ENCODE data around the gene SNU13. TPM values are rescaled to one million over a fixed set of nuclear protein-coding genes. Genes with fewer than 3 reads are reported as not detected.
"Not testable (repeated sequence)": the region's sequence is repeated elsewhere in the genome, so short reads cannot be mapped to it uniquely, and the experiment has no call there.

Gene SNU13
- total RNA-seq, 1 experiment from 2014 or later: 140 TPM

DNA sequence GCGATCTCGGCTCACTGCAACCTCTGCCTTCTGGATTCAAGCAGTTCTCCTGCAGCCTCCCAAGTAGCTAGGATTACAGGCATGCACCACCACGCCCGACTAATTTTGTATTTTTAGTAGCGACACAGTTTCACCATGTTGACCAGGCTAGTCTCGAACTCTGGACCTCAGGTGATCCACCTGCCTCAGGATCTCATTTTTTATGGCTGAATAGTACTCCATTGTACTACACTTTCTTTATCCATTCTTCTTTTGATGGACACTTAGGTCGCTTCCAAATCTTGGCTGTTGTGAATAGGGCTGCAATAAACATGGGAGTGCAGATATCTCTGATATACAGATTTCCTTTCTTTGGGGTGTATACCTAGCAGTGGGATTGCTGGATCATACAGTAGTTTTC lies 46.8 kb downstream of the SNU13 start:
- H3K36me3 ChIP-seq (replicated peaks; ENCODE audit: control insufficient read depth, insufficient read depth, low read length): peaks cover 41% of the 10 kb centered on the region
- H3K4me3 ChIP-seq (ENCODE audit: insufficient read depth, low read depth, low read length): no peak overlapping the region
- no peaks in the 10 kb centered on the region for H3K27me3 ChIP-seq (ENCODE audit: control insufficient read depth, insufficient read depth, low read length)
- DNase-seq: no peak

- Histone ChIP-seq H3K36me3 (replicated peaks; ENCODE audit: control insufficient read depth, insufficient read depth, low read length) (peaks cover 56% of the 10 kb centered on the region), H3K27me3 (ENCODE audit: control insufficient read depth, insufficient read depth, low read length) (no peaks in the 10 kb centered on the region), H3K4me3 (ENCODE audit: insufficient read depth, low read depth, low read length) (no peak overlapping the region)
- no peak for DNase-seq
These were observed 49.9 kb downstream of the SNU13 start for GRCh38 chr22:41638748-41639147.

- DNase-seq: no peak
- no peaks in the 10 kb centered on the region for H3K27me3 ChIP-seq (ENCODE audit: control insufficient read depth, insufficient read depth, low read length)
- no peak overlapping the region for H3K4me3 ChIP-seq (ENCODE audit: insufficient read depth, low read depth, low read length)
- peaks cover 56% of the 10 kb centered on the region for H3K36me3 ChIP-seq (replicated peaks; ENCODE audit: control insufficient read depth, insufficient read depth, low read length)
These were observed 50.5 kb downstream of the SNU13 start for GRCh38 chr22:41638124-41638523.

GRCh38 chr22:41637623-41638022 lies 51.0 kb downstream of the SNU13 start:
- not testable (repeated sequence) for H3K4me3 ChIP-seq (ENCODE audit: insufficient read depth, low read depth, low read length); H3K27me3 ChIP-seq (ENCODE audit: control insufficient read depth, insufficient read depth, low read length); DNase-seq
- H3K36me3 ChIP-seq (replicated peaks; ENCODE audit: control insufficient read depth, insufficient read depth, low read length): peaks cover 54% of the 10 kb centered on the region

GRCh38 chr22:41636467-41636866 lies 52.2 kb downstream of the SNU13 start:
- Histone ChIP-seq H3K4me3 (ENCODE audit: insufficient read depth, low read depth, low read length) (no peak overlapping the region), H3K27me3 (ENCODE audit: control insufficient read depth, insufficient read depth, low read length) (no peaks in the 10 kb centered on the region), H3K36me3 (replicated peaks; ENCODE audit: control insufficient read depth, insufficient read depth, low read length) (peaks cover 52% of the 10 kb centered on the region)
- no peak for DNase-seq

- not testable (repeated sequence) for DNase-seq; H3K4me3 ChIP-seq (ENCODE audit: insufficient read depth, low read depth, low read length); H3K27me3 ChIP-seq (ENCODE audit: control insufficient read depth, insufficient read depth, low read length)
- peaks cover 48% of the 10 kb centered on the region for H3K36me3 ChIP-seq (replicated peaks; ENCODE audit: control insufficient read depth, insufficient read depth, low read length)
These were observed 54.1 kb downstream of the SNU13 start for GRCh38 chr22:41634610-41635009.

DNA sequence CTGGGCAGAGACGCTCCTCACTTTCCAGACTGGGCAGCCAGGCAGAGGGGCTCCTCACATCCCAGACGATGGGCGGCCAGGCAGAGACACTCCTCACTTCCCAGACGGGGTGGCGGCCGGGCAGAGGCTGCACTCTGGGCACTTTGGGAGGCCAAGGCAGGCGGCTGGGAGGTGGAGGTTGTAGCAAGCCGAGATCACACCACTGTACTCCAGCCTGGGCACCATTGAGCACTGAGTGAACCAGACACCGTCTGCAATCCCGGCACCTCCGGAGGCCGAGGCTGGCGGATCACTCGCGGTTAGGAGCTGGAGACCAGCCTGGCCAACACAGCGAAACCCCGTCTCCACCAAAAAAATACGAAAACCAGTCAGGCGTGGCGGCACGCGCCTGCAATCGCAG lies 57.1 kb downstream of the SNU13 start:
- DNase-seq; H3K4me3 ChIP-seq (ENCODE audit: insufficient read depth, low read depth, low read length); H3K27me3 ChIP-seq (ENCODE audit: control insufficient read depth, insufficient read depth, low read length): not testable (repeated sequence)
- peaks cover 43% of the 10 kb centered on the region for H3K36me3 ChIP-seq (replicated peaks; ENCODE audit: control insufficient read depth, insufficient read depth, low read length)

- not testable (repeated sequence) for DNase-seq; H3K27me3 ChIP-seq (ENCODE audit: control insufficient read depth, insufficient read depth, low read length); H3K4me3 ChIP-seq (ENCODE audit: insufficient read depth, low read depth, low read length)
- peaks cover 38% of the 10 kb centered on the region for H3K36me3 ChIP-seq (replicated peaks; ENCODE audit: control insufficient read depth, insufficient read depth, low read length)
These were observed 57.6 kb downstream of the SNU13 start for GRCh38 chr22:41631115-41631514.

- no peak overlapping the region for H3K4me3 ChIP-seq (ENCODE audit: insufficient read depth, low read depth, low read length)
- no peaks in the 10 kb centered on the region for H3K27me3 ChIP-seq (ENCODE audit: control insufficient read depth, insufficient read depth, low read length)
- DNase-seq: no peak
- peaks cover 37% of the 10 kb centered on the region for H3K36me3 ChIP-seq (replicated peaks; ENCODE audit: control insufficient read depth, insufficient read depth, low read length)
These were observed 63.1 kb downstream of the SNU13 start for GRCh38 chr22:41625577-41625976.

Other genes with a start within 250 kb of the SNU13 start
- 31.7 and 33.1 TPM in 2 replicates for gene TOB2, start 242.1 kb downstream of the SNU13 start, total RNA-seq (2014; rRNA removed; shearing (Covaris generic))
- 111 and 115 TPM in 2 replicates for gene PHF5A, start 220.2 kb downstream of the SNU13 start, total RNA-seq (2014; rRNA removed; shearing (Covaris generic))
- gene ACO2, start 219.8 kb downstream of the SNU13 start, total RNA-seq (2014; rRNA removed; shearing (Covaris generic)): 101 and 103 TPM in 2 replicates
- gene POLR3H, start 144.4 kb downstream of the SNU13 start, total RNA-seq (2014; rRNA removed; shearing (Covaris generic)): 8.5 and 9.5 TPM in 2 replicates
- 0.78 and 2.2 TPM in 2 replicates for gene CSDC2, start 127.9 kb downstream of the SNU13 start, total RNA-seq (2014; rRNA removed; shearing (Covaris generic))
- 5.6 and 7.7 TPM in 2 replicates for gene PMM1, start 99.0 kb downstream of the SNU13 start, total RNA-seq (2014; rRNA removed; shearing (Covaris generic))
- 21.4 and 29.4 TPM in 2 replicates for gene DESI1, start 67.8 kb downstream of the SNU13 start, total RNA-seq (2014; rRNA removed; shearing (Covaris generic))
- 658 and 684 TPM in 2 replicates for gene XRCC6, start 67.6 kb downstream of the SNU13 start, total RNA-seq (2014; rRNA removed; shearing (Covaris generic))
- not detected in 2 replicates for gene MEI1, start 10.6 kb upstream of the SNU13 start, total RNA-seq (2014; rRNA removed; shearing (Covaris generic))
- gene CCDC134, start 111.8 kb upstream of the SNU13 start, total RNA-seq (2014; rRNA removed; shearing (Covaris generic)): 17.0 and 19.3 TPM in 2 replicates
- 93.8 and 118 TPM in 2 replicates for gene SREBF2, start 144.2 kb upstream of the SNU13 start, total RNA-seq (2014; rRNA removed; shearing (Covaris generic))
- gene SHISA8, start 226.2 kb upstream of the SNU13 start, total RNA-seq (2014; rRNA removed; shearing (Covaris generic)): 3.2 TPM in 2 replicates
- 1.1 and 1.2 TPM in 2 replicates for gene TNFRSF13C, start 237.9 kb upstream of the SNU13 start, total RNA-seq (2014; rRNA removed; shearing (Covaris generic))